ENCODE measurements around the gene NSG2.

The NSG2 gene

DNA sequence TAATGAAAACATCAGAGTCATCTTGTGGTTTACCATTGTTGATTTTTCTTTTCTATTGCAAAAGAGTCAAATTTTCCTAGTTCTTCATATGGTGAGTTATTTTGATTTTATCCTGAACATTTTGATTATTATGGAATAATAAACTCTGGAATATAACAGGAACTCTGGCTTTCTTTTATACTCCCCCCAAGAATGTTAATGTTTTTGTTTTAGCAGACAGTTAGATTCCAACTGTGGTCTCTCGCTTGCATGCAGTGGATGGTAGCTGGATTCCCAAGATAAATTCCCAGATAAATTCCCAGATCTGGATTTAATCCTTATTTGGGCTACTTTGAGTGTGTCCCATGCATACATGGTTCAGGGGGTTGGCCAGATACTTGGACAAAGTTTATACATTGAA, 109.8 kb downstream of the NSG2 start:
- DNase-seq = no peak

DNA sequence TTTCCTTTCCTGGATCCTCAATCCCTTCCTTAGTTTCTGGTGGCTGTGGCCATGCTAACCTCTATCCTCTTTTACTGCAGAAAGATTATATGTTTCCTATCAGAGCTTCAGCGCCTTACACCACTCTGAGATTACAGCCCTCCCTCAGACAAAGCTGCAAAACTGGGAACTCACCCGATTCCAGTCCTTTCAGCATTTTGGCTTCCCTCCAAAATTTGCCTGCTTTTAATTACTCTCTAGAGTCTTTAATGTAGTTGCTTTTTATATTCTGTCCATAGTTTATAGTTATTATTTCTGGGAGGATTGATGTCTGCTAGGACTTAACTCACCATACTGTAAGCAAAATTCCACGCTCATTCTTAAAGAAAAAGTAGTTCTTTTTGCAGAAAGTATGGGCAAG, 110.2 kb downstream of the NSG2 start:
- DNase-seq = no peak

DNA sequence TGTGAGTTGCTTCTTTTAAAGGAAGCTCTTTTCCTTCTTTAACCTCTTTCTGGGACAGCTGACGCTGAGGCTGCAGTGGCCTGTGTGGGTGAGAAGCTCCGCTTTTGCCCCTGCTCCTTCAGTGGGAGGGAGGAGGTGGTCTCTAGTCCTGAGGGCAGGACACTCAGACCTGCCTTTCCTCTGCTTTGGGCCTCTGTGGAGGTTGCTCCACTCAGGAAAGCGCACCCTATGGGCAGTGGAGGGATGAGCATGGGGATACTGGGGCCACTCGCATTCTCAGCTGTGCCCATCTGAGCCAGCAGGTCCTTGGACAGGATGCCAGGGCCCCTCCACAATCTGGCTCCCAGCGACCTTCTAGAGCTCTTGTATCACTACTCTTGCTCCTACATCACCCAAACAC, 111.5 kb downstream of the NSG2 start:
- no peak for DNase-seq

Data from fibroblast of upper back skin (primary cell).